Stimulated activated CD4-positive, alpha-beta T cell treated with anti-CD3 and anti-CD28 coated beads, Interleukin-4, amount 100 ng/mL, for 48 hours (primary cell): ENCODE data around the gene CERS1.

Experiments
- DNase-seq, 2 donors: peaks; one replicate each; pipeline ENCODE4 v3.0.0-alpha.2; 2020; ENCODE audit warnings: low read depth in 2 of 2

The CERS1 gene

GRCh38 chr19:18895824-18896341 lies at the start of gene CERS1:
CERS1 (minus strand) TSS chr19:18896158; CDS start chr19:18896072, 86 bp downstream.
- no peak for DNase-seq

GRCh38 chr19:18945297-18945696 lies 49.3 kb upstream of the CERS1 start:
- no peak for DNase-seq

- DNase-seq: no peak
Measured at GRCh38 chr19:18943465-18943864, 47.5 kb upstream of the CERS1 start.

GRCh38 chr19:18942692-18943091 lies 46.7 kb upstream of the CERS1 start:
- no peak for DNase-seq

- no peak for DNase-seq
Measured at GRCh38 chr19:18941628-18942354, 45.8 kb upstream of the CERS1 start.

- peak; percentile 64 to 77 for DNase-seq
Measured at GRCh38 chr19:18940769-18941627, 45.0 kb upstream of the CERS1 start, which contains the start of gene HOMER3. HOMER3 (minus strand) TSS chr19:18941217; CDS start chr19:18938982, 2,235 bp downstream.

GRCh38 chr19:18939922-18940768 lies 44.2 kb upstream of the CERS1 start:
- DNase-seq: no peak

GRCh38 chr19:18939163-18939562 lies 43.2 kb upstream of the CERS1 start:
- DNase-seq: no peak

- DNase-seq: no peak
Measured at GRCh38 chr19:18933297-18933696, 37.3 kb upstream of the CERS1 start.

GRCh38 chr19:18932216-18932841 lies 36.4 kb upstream of the CERS1 start:
- DNase-seq: peak; percentile 87 to 95

- DNase-seq: no peak
Measured at GRCh38 chr19:18931316-18932162, 35.6 kb upstream of the CERS1 start.

GRCh38 chr19:18929311-18929710 lies 33.4 kb upstream of the CERS1 start:
- DNase-seq: no peak

GRCh38 chr19:18928018-18928805 lies 32.3 kb upstream of the CERS1 start:
- DNase-seq: no peak

- DNase-seq: no peak
Measured at GRCh38 chr19:18924684-18925213, 28.8 kb upstream of the CERS1 start.

- no peak for DNase-seq
Measured at GRCh38 chr19:18922228-18922985, 26.4 kb upstream of the CERS1 start.

- no peak for DNase-seq
Measured at GRCh38 chr19:18921593-18921992, 25.6 kb upstream of the CERS1 start.

GRCh38 chr19:18920400-18920799 lies 24.4 kb upstream of the CERS1 start:
- no peak for DNase-seq

- no peak for DNase-seq
Measured at GRCh38 chr19:18919900-18920214, 23.9 kb upstream of the CERS1 start.
